Panc1 (cell line): Measurements from ENCODE around the gene UBL4A. TPM values are rescaled to one million over a fixed set of nuclear protein-coding genes. Genes with fewer than 3 reads are reported as not detected.
A peak's percentile ranks its signal among the peaks of the same experiment; 100 is the strongest.

Experiments
- ATAC-seq: fragments of 200-7000 bp; cut with Tn5 transposase; 2 replicates; pipeline ENCODE4 v1.9.1; 2020; ENCODE audit warnings: mild to moderate bottlenecking, moderate library complexity
- BruUV-seq: library from RNA; stranded (reverse); fragments of 400-500 nt; replicated peaks from 2 replicates; lab custom pipeline; 2021; lab: Mats Ljungman, UMichigan
- CTCF ChIA-PET: fragments of 300-600 bp; sonication (Branson Sonifier 250); formaldehyde crosslinking; loops from one replicate; lab custom pipeline; 2022; ENCODE audit warnings: antibody characterized with exemption; lab: Charles Lee
- POLR2A ChIA-PET: fragments of 300-600 bp; sonication (Branson Sonifier 250); formaldehyde crosslinking; loops from one replicate; lab custom pipeline; 2022; ENCODE audit warnings: antibody characterized with exemption; lab: Charles Lee
- DNase-seq: peaks from one replicate; pipeline ENCODE4 v3.0.0-alpha.2; 2010; ENCODE audit warnings: low read depth, low spot score
- H3K27ac ChIP-seq: 2 replicates; pipeline ENCODE4 v1.5.1; 2011; ENCODE audit warnings: mild to moderate bottlenecking, low read length, inconsistent platforms
- H3K27me3 ChIP-seq: fragments of 200-500 bp; sonication (Bioruptor generic); 2 replicates; pipeline ENCODE4 v1.6.0; 2014; ENCODE audit warnings: low read length, inconsistent platforms; ENCODE audit not compliant: control insufficient read depth, insufficient read depth
- H3K36me3 ChIP-seq: fragments of 200-500 bp; sonication (Bioruptor generic); 2 replicates; pipeline ENCODE4 v1.5.1; 2014; ENCODE audit warnings: inconsistent platforms, mild to moderate bottlenecking, low read length, moderate library complexity; ENCODE audit not compliant: control insufficient read depth, insufficient read depth
- H3K4me1 ChIP-seq: 2 replicates; pipeline ENCODE4 v1.5.1; 2011; ENCODE audit warnings: inconsistent platforms, mild to moderate bottlenecking, low read length, moderate library complexity; ENCODE audit not compliant: control insufficient read depth, insufficient read depth
- H3K4me3 ChIP-seq, 2 experiments: 2 replicates each; pipeline ENCODE4 v1.5.1; 2011 to 2012; ENCODE audit warnings: low read depth in 2 of 2, low read length in 2 of 2, mild to moderate bottlenecking in 2 of 2, inconsistent platforms in 1 of 2, moderate library complexity in 1 of 2
- H3K9me3 ChIP-seq: fragments of 200-500 bp; sonication (Bioruptor generic); 2 replicates; pipeline ENCODE4 v1.5.1; 2014; ENCODE audit warnings: low read depth, mild to moderate bottlenecking, inconsistent platforms, low read length, moderate library complexity; ENCODE audit not compliant: control insufficient read depth, insufficient read depth
- CTCF ChIP-seq: fragments of 450-650 bp; IDR thresholded peaks from 2 replicates; pipeline ENCODE4 v1.5.1; 2017; ENCODE audit warnings: mild to moderate bottlenecking
- POLR2AphosphoS5 ChIP-seq: IDR thresholded peaks from 2 replicates; pipeline ENCODE4 v1.6.1; 2012; ENCODE audit warnings: mild to moderate bottlenecking, low read depth, low read length, moderate library complexity
- REST ChIP-seq, 2 experiments: IDR thresholded peaks; 2 replicates each; pipeline ENCODE4 v1.6.1; 2011 to 2012; ENCODE audit warnings: low read depth in 2 of 2, control low read depth in 1 of 2, low read length in 1 of 2, mild to moderate bottlenecking in 1 of 2, moderate library complexity in 1 of 2; ENCODE audit not compliant: insufficient read depth in 1 of 2
- SIN3A ChIP-seq: IDR thresholded peaks from 2 replicates; pipeline ENCODE4 v1.6.1; 2012; ENCODE audit warnings: low read depth, mild to moderate bottlenecking, low read length, moderate library complexity, borderline replicate concordance; ENCODE audit not compliant: insufficient read depth
- TCF7L2 ChIP-seq: IDR thresholded peaks from 2 replicates; pipeline ENCODE4 v1.6.1; 2011; ENCODE audit warnings: mild to moderate bottlenecking, low read depth, low read length, inconsistent platforms
- in situ Hi-C: cut with HindIII; loops from 2 replicates; pipeline ENCODE4 v1.10.0; 2016; ENCODE audit warnings: low sequenced_read_pairs, low pct_unique_long_range_greater_than_20kb
- intact Hi-C: fragments of 100-400 bp; cut with micrococcal nuclease; formaldehyde crosslinking; loops from one replicate; pipeline ENCODE4 v1.10.0; 2022; ENCODE audit not compliant: unreplicated experiment
- total RNA-seq: library from RNA; stranded (reverse); gene quantifications from one replicate; pipeline ENCODE4 v1.2.1, GENCODE V29; 2021; ENCODE audit not compliant: unreplicated experiment

The UBL4A gene
- total RNA-seq, 1 experiment from 2014 or later: 65.4 TPM

DNA sequence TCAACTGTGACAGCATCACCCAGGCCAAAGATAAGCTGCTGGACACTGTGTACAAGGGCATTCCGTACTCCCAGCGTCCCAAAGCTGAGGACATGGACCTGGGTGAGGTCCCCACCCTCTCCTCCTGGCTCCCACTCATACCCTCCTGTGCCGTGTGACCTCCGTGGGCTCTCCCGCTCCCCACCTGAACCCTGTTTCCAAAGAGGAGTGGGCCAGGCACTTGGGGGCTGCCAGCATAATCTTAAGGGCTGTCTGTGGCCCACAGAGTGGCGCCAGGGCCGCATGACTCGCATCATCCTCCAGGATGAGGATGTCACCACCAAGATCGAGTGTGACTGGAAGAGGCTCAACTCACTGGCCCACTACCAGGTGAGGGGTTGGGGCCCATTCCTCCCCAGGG, 17.3 kb downstream of the UBL4A start:
- Histone ChIP-seq H3K4me3 (no peak overlapping the region), H3K9me3 (no peaks in the 10 kb centered on the region), H3K27ac (no peak overlapping the region), H3K36me3 (no peaks in the 10 kb centered on the region), H3K27me3 (no peaks in the 10 kb centered on the region), H3K4me1 (no peaks in the 10 kb centered on the region)
- DNase-seq (no peak), ATAC-seq (no peak)
- BruUV-seq: TSS peak; percentile 30
- ChIA-PET POLR2A (no interaction called here), CTCF (no interaction called here)
- in situ Hi-C loops (no loop called here), intact Hi-C loops (no loop called here)
- TF ChIP-seq POLR2AphosphoS5: no peak
- no peak for TF ChIP-seq TCF7L2
- TF ChIP-seq CTCF: no peak
- TF ChIP-seq SIN3A: no peak
- no peak for TF ChIP-seq REST (IDR thresholded peaks at IDR 0.05; ENCODE audit: insufficient read depth in 1 of 2, low read depth in 2 of 2, low read length in 1 of 2)

GRCh38 chrX:154468217-154468616, 18.2 kb downstream of the UBL4A start:
- no peaks in the 10 kb centered on the region for H3K9me3 ChIP-seq
- H3K36me3 ChIP-seq: no peaks in the 10 kb centered on the region
- no peak overlapping the region for H3K4me3 ChIP-seq
- no TSS peak for BruUV-seq
- TF ChIP-seq REST (IDR thresholded peaks at IDR 0.05; ENCODE audit: insufficient read depth in 1 of 2, low read depth in 2 of 2, low read length in 1 of 2): no peak
- no peak for TF ChIP-seq CTCF
- no peak for TF ChIP-seq TCF7L2
- TF ChIP-seq POLR2AphosphoS5: no peak
- TF ChIP-seq SIN3A: no peak
- CTCF ChIA-PET: no interaction called here
- no peak for DNase-seq
- POLR2A ChIA-PET: no interaction called here
- no peaks in the 10 kb centered on the region for H3K4me1 ChIP-seq
- intact Hi-C loops: no loop called here
- H3K27ac ChIP-seq: no peak overlapping the region
- in situ Hi-C loops: no loop called here
- no peaks in the 10 kb centered on the region for H3K27me3 ChIP-seq
- ATAC-seq: no peak
